ENCODE results near the gene WNT7B. TPM values are rescaled to one million over a fixed set of nuclear protein-coding genes. Genes with fewer than 3 reads are reported as not detected.

The WNT7B gene
- total RNA-seq, 5 donors from 2014 or later (not counting 1 experiment from before 2014, with no cell fraction given), result 0.15 TPM; not detected in 4

DNA sequence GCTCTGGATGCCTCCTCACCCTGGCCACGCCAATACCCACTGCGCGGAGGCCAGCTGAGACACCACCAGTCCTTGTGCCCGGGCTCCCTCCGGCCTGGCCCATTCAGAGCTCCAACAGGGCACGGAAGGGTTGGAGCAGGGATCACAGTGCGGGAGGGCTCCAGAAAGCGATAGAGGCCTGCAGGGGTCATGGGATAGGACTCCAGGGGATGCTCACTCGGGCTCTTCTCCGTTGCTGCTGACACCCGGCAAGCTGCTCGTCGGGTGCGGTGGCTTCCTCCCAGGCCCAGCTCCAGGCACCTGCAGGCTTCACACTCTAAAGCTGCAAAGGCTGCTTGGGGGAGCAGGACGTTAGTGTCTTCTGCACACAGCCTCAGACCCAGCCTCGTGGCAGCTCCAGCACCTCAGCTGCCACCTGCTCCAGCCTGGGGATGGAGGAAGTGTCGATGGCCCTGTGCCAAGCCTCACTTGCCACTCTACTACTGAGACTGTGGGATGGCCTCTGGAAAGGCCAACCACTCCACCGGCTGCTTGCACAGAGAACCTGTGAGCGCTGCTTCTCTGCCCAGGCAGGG, 10.6 kb downstream of the WNT7B start:
- ChIA-PET CTCF (no interaction called here), POLR2A (no interaction called here)
- no peak overlapping the region for H3K4me3 ChIP-seq (ENCODE audit: control insufficient read depth in 1 of 2, extremely low read depth in 1 of 2, low read length in 1 of 2)
- H3K36me3 ChIP-seq (ENCODE audit: control insufficient read depth in 2 of 2, extremely low read depth in 1 of 2, insufficient read depth in 1 of 2, low read length in 1 of 2), result no peaks in the 10 kb centered on the region
- H3K4me1 Mint-ChIP-seq, result peaks cover 0 to 6% (median 0%) of the 10 kb centered on the region in 3 donors
- no peaks in the 10 kb centered on the region for H3K9me3 ChIP-seq
- ATAC-seq (replicated peaks in 1 of 4) (no peak), DNase-seq (peak in 1 of 35 experiments; percentile 29)
- H3K9me3 Mint-ChIP-seq, result no peaks in the 10 kb centered on the region
- no peak overlapping the region for H3K27ac ChIP-seq (ENCODE audit: low read length)
- 42% methylated on average over 18 of the region's 19 CpGs for WGBS (ENCODE audit: insufficient coverage)
- peaks cover 3 to 80% of the 10 kb centered on the region in 2 experiments for H3K27me3 ChIP-seq (replicated peaks in 1 of 2; ENCODE audit: control insufficient read depth in 2 of 2, extremely low read depth in 1 of 2, insufficient read depth in 2 of 2, low read length in 1 of 2)
- H3K27ac Mint-ChIP-seq, result no peak overlapping the region
- H3K4me3 Mint-ChIP-seq, result no peak overlapping the region
- H3K4me1 ChIP-seq (ENCODE audit: control insufficient read depth in 1 of 2, extremely low read depth in 1 of 2, insufficient read depth in 2 of 2, low read length in 2 of 2), result peaks cover 0 to 3% of the 10 kb centered on the region in 2 experiments
- peaks cover 36 to 45% of the 10 kb centered on the region in 2 donors for H3K27me3 Mint-ChIP-seq
- H3K36me3 Mint-ChIP-seq, result no peaks in the 10 kb centered on the region

DNA sequence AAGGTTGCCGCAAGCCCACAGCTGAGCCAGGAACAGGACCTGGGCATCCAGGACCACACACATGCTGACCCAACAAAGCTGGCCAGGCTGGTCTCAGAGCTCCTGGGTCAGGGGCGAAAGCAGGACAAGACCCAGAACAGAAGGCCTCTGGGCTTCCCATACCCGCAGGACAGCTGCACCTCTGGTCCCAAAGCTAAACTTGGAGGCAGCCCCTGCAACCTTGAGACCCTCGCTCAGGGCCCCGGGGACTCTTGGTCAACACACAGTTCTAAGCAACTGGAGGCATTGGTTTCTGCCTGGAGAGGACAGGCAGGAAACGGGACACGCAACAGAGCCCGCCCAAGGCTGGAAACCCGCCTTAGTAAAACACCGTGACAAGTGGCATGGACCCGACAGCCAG, 11.4 kb downstream of the WNT7B start:
- peaks cover 31 to 43% of the 10 kb centered on the region in 2 donors for H3K27me3 Mint-ChIP-seq
- no peaks in the 10 kb centered on the region for H3K36me3 ChIP-seq (ENCODE audit: control insufficient read depth in 2 of 2, extremely low read depth in 1 of 2, insufficient read depth in 1 of 2, low read length in 1 of 2)
- no peak overlapping the region for H3K27ac ChIP-seq (ENCODE audit: low read length)
- H3K9me3 Mint-ChIP-seq, result no peaks in the 10 kb centered on the region
- CTCF ChIA-PET, result no interaction called here
- H3K27me3 ChIP-seq (replicated peaks in 1 of 2; ENCODE audit: control insufficient read depth in 2 of 2, extremely low read depth in 1 of 2, insufficient read depth in 2 of 2, low read length in 1 of 2), result peaks cover 3 to 72% of the 10 kb centered on the region in 2 experiments
- H3K4me3 ChIP-seq (ENCODE audit: control insufficient read depth in 1 of 2, extremely low read depth in 1 of 2, low read length in 1 of 2), result no peak overlapping the region
- H3K4me1 Mint-ChIP-seq, result peaks cover 0 to 2% (median 0%) of the 10 kb centered on the region in 3 donors
- no peaks in the 10 kb centered on the region for H3K4me1 ChIP-seq (ENCODE audit: control insufficient read depth in 1 of 2, extremely low read depth in 1 of 2, insufficient read depth in 2 of 2, low read length in 2 of 2)
- H3K4me3 Mint-ChIP-seq, result no peak overlapping the region
- DNase-seq (no peak), ATAC-seq (replicated peaks in 1 of 4) (no peak)
- no peak overlapping the region for H3K27ac Mint-ChIP-seq
- POLR2A ChIA-PET, result no interaction called here
- no peaks in the 10 kb centered on the region for H3K9me3 ChIP-seq
- H3K36me3 Mint-ChIP-seq, result no peaks in the 10 kb centered on the region
- WGBS (ENCODE audit: insufficient coverage), result 91% methylated on average over 11 of the region's 11 CpGs

DNA sequence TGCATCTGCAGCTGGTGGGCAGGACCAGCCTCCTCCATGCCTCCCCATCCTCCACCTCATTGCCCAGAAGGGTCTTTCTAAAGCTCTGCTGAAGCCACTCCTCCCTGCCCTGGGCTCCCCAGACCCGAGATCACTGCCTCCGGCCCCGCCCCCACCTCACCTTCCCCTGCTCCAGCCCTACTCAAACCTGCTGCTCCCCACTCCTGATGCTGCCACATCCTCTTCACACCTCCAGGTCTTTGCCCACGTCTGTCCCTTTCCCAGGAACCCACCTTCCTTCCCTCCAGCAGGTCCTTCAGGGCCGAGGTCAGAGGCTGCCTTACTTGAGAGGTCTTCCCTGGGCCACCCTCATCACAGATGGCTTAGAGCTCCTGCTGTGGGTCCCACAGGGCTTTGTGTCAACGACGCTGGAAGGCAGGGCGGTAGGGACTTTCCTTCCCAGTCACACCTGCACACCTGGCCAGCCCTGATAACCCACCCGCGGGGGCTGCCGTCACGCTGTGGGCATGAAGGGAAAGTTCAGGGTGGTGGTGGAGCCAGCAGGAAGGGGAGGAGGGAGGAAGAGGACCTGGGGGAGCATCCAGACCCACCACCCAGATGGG, 11.9 kb downstream of the WNT7B start:
- 33% methylated on average over 5 of the region's 12 CpGs for WGBS (ENCODE audit: insufficient coverage)
- DNase-seq, result no peak
- Histone ChIP-seq H3K4me1 (ENCODE audit: control insufficient read depth in 1 of 2, extremely low read depth in 1 of 2, insufficient read depth in 2 of 2, low read length in 2 of 2) (no peaks in the 10 kb centered on the region), H3K9me3 (no peaks in the 10 kb centered on the region), H3K36me3 (ENCODE audit: control insufficient read depth in 2 of 2, extremely low read depth in 1 of 2, insufficient read depth in 1 of 2, low read length in 1 of 2) (no peaks in the 10 kb centered on the region), H3K27me3 (replicated peaks in 1 of 2; ENCODE audit: control insufficient read depth in 2 of 2, extremely low read depth in 1 of 2, insufficient read depth in 2 of 2, low read length in 1 of 2) (peaks cover 3 to 66% of the 10 kb centered on the region in 2 experiments), H3K4me3 (ENCODE audit: control insufficient read depth in 1 of 2, extremely low read depth in 1 of 2, low read length in 1 of 2) (no peak overlapping the region), H3K27ac (ENCODE audit: low read length) (no peak overlapping the region)
- H3K9me3 Mint-ChIP-seq, result no peaks in the 10 kb centered on the region
- H3K27ac Mint-ChIP-seq, result no peak overlapping the region
- no peaks in the 10 kb centered on the region for H3K36me3 Mint-ChIP-seq
- ChIA-PET CTCF (no interaction called here), POLR2A (no interaction called here)
- H3K4me3 Mint-ChIP-seq, result no peak overlapping the region
- ATAC-seq (replicated peaks in 1 of 4), result no peak
- H3K4me1 Mint-ChIP-seq, result peaks cover 0 to 2% (median 0%) of the 10 kb centered on the region in 3 donors
- H3K27me3 Mint-ChIP-seq, result peaks cover 27 to 42% of the 10 kb centered on the region in 2 donors

DNA sequence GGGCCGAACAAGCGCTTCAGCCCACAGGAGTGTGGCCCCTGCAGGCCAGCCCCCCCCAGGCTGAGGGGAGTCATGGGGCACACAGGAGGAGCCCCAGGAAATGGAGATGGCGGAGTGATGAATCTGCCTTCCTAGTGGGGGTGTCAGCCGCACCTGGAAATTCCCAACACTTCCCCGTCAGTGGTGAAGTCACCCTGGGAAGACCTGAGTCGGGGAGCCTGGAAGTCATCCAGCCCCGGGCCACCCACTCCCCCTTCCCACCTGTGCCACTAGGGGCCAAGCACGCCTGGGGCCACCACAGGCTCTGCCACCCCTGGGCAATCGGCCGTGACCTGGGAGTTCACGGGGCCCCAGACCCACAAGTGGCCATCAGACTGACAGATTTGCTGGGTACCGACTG, 12.6 kb downstream of the WNT7B start:
- no peaks in the 10 kb centered on the region for H3K36me3 ChIP-seq (ENCODE audit: control insufficient read depth in 2 of 2, extremely low read depth in 1 of 2, insufficient read depth in 1 of 2, low read length in 1 of 2)

DNA sequence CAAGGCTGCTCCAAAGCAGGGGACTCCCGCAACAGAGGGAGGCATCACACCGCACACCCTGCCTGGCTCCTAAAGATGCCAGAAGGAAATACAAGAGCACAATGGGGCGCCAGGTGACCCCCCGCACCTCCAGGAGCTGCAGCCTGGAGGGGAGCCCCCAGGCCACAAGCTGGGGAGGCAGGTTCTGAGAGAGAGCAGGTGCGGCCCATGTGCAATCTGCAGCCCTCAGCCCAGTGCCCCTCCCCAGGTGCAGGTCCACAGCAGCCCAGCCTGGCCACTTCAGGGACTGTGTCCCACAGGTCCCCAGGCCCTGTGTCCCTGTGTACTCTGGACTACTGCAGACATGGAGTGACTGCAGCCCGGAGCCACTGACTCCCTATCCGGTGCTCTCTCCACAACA, 13.1 kb downstream of the WNT7B start:
- H3K27ac Mint-ChIP-seq, result no peak overlapping the region
- Histone ChIP-seq H3K9me3 (no peaks in the 10 kb centered on the region), H3K27me3 (replicated peaks in 1 of 2; ENCODE audit: control insufficient read depth in 2 of 2, extremely low read depth in 1 of 2, insufficient read depth in 2 of 2, low read length in 1 of 2) (peaks cover 3 to 57% of the 10 kb centered on the region in 2 experiments), H3K36me3 (ENCODE audit: control insufficient read depth in 2 of 2, extremely low read depth in 1 of 2, insufficient read depth in 1 of 2, low read length in 1 of 2) (no peaks in the 10 kb centered on the region), H3K27ac (ENCODE audit: low read length) (no peak overlapping the region), H3K4me3 (ENCODE audit: control insufficient read depth in 1 of 2, extremely low read depth in 1 of 2, low read length in 1 of 2) (no peak overlapping the region), H3K4me1 (ENCODE audit: control insufficient read depth in 1 of 2, extremely low read depth in 1 of 2, insufficient read depth in 2 of 2, low read length in 2 of 2) (no peaks in the 10 kb centered on the region)
- no peak overlapping the region for H3K4me3 Mint-ChIP-seq
- POLR2A ChIA-PET, result no interaction called here
- H3K36me3 Mint-ChIP-seq, result no peaks in the 10 kb centered on the region
- CTCF ChIA-PET, result no interaction called here
- no peak for ATAC-seq (replicated peaks in 1 of 4)
- H3K27me3 Mint-ChIP-seq, result peaks cover 15 to 31% of the 10 kb centered on the region in 2 donors
- H3K4me1 Mint-ChIP-seq, result no peaks in the 10 kb centered on the region
- no peaks in the 10 kb centered on the region for H3K9me3 Mint-ChIP-seq
- DNase-seq, result no peak
- WGBS (ENCODE audit: insufficient coverage), result 89% methylated on average over 7 of the region's 7 CpGs

More for the DNA sequence above, 12.6 kb downstream of the WNT7B start:
- H3K4me3 ChIP-seq (ENCODE audit: control insufficient read depth in 1 of 2, extremely low read depth in 1 of 2, low read length in 1 of 2), result no peak overlapping the region
- peaks cover 21 to 36% of the 10 kb centered on the region in 2 donors for H3K27me3 Mint-ChIP-seq
- CTCF ChIA-PET, result no interaction called here
- WGBS (ENCODE audit: insufficient coverage), result 67% methylated on average over 12 of the region's 12 CpGs
- no peaks in the 10 kb centered on the region for H3K9me3 Mint-ChIP-seq
- no peak overlapping the region for H3K27ac Mint-ChIP-seq
- H3K4me3 Mint-ChIP-seq, result no peak overlapping the region
- no peaks in the 10 kb centered on the region for H3K36me3 Mint-ChIP-seq
- ATAC-seq (replicated peaks in 1 of 4) (no peak), DNase-seq (no peak)
- peaks cover 3 to 62% of the 10 kb centered on the region in 2 experiments for H3K27me3 ChIP-seq (replicated peaks in 1 of 2; ENCODE audit: control insufficient read depth in 2 of 2, extremely low read depth in 1 of 2, insufficient read depth in 2 of 2, low read length in 1 of 2)
- no peaks in the 10 kb centered on the region for H3K4me1 ChIP-seq (ENCODE audit: control insufficient read depth in 1 of 2, extremely low read depth in 1 of 2, insufficient read depth in 2 of 2, low read length in 2 of 2)
- no peaks in the 10 kb centered on the region for H3K4me1 Mint-ChIP-seq
- H3K9me3 ChIP-seq, result no peaks in the 10 kb centered on the region
- POLR2A ChIA-PET, result no interaction called here
- H3K27ac ChIP-seq (ENCODE audit: low read length), result no peak overlapping the region

DNA sequence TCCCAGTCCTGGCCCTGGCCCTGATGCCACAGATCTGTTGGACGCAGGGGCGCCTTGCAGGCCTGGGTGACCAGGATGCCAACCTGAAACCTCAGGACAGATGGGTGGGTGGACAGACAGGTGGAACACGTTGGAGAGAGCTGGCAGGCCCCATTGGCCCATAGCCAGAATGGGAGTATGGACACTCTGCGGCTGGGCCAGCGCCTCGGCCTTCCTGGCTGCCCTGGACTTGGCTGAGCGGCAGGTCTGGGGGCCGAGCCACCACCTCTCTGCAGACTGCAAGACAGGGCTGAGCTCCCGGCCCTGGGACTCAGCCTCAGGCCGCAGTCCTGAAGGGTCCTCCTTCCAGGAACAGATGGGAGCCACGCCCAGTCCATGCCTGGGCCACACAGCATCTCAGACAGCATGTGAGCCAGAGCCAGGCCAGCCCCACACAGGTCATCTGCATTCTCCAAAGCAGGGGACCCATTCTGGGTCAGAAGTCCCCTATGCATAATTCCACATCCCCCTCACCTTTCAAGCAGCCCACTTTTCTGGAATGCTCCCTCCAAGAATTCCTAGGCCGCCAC, 14.1 kb downstream of the WNT7B start:
- no peak for ATAC-seq (replicated peaks in 1 of 4)
- Histone ChIP-seq H3K27me3 (replicated peaks in 1 of 2; ENCODE audit: control insufficient read depth in 2 of 2, extremely low read depth in 1 of 2, insufficient read depth in 2 of 2, low read length in 1 of 2) (peaks cover 2 to 53% of the 10 kb centered on the region in 2 experiments), H3K4me3 (ENCODE audit: control insufficient read depth in 1 of 2, extremely low read depth in 1 of 2, low read length in 1 of 2) (no peak overlapping the region), H3K9me3 (no peaks in the 10 kb centered on the region), H3K4me1 (ENCODE audit: control insufficient read depth in 1 of 2, extremely low read depth in 1 of 2, insufficient read depth in 2 of 2, low read length in 2 of 2) (no peaks in the 10 kb centered on the region), H3K36me3 (ENCODE audit: control insufficient read depth in 2 of 2, extremely low read depth in 1 of 2, insufficient read depth in 1 of 2, low read length in 1 of 2) (no peaks in the 10 kb centered on the region), H3K27ac (ENCODE audit: low read length) (no peak overlapping the region)
- no peaks in the 10 kb centered on the region for H3K4me1 Mint-ChIP-seq
- H3K4me3 Mint-ChIP-seq, result no peak overlapping the region
- POLR2A ChIA-PET, result no interaction called here
- H3K27me3 Mint-ChIP-seq, result peaks cover 6 to 23% of the 10 kb centered on the region in 2 donors
- 70% methylated on average over 11 of the region's 12 CpGs for WGBS (ENCODE audit: insufficient coverage)
- DNase-seq, result no peak
- no peak overlapping the region for H3K27ac Mint-ChIP-seq
- no peaks in the 10 kb centered on the region for H3K9me3 Mint-ChIP-seq
- no peaks in the 10 kb centered on the region for H3K36me3 Mint-ChIP-seq
- CTCF ChIA-PET, result no interaction called here
